MM.1S (cell line): ENCODE measurements around the gene MED15.

Experiments
- CTCF ChIP-seq: fragments of 300-600 bp; sonication (generic); IDR thresholded peaks from 2 replicates; pipeline ENCODE4 v1.5.1; 2016; ENCODE audit warnings: antibody characterized with exemption, low read length, mixed read lengths
- EZH2 ChIP-seq: fragments of 300-600 bp; sonication (generic); optimal IDR thresholded peaks from 2 replicates; pipeline ENCODE3; 2017; ENCODE audit warnings: low read depth, mild to moderate bottlenecking, antibody characterized with exemption, low read length, mixed read lengths
- EZH2phosphoT487 ChIP-seq: fragments of 300-600 bp; sonication (generic); IDR thresholded peaks from 2 replicates; pipeline ENCODE4 v1.6.1; 2018; ENCODE audit warnings: antibody characterized with exemption, low read length

- TF ChIP-seq EZH2 (no peak), EZH2phosphoT487 (no peak), CTCF (no peak)
Measured at GRCh38 chr22:20610757-20611156, 103.3 kb downstream of the MED15 start.
